HT-29 (cell line): ENCODE data around the gene ST6GALNAC3. TPM values are rescaled to one million over a fixed set of nuclear protein-coding genes. Genes with fewer than 3 reads are reported as not detected.
"Not testable (repeated sequence)": the region's sequence is repeated elsewhere in the genome, so short reads cannot be mapped to it uniquely, and the experiment has no call there.

Experiments
- DNase-seq: peaks from one replicate; pipeline ENCODE4 v3.0.0-alpha.2; 2015; ENCODE audit warnings: low spot score
- total RNA-seq: library from RNA; depleted of rRNA; stranded (reverse); fragments of >200 nt; shearing (Covaris generic); gene quantifications from 2 replicates; pipeline ENCODE4 v1.2.3, GENCODE V29; 2014

The ST6GALNAC3 gene
- total RNA-seq, 1 experiment from 2014 or later: not detected

DNA sequence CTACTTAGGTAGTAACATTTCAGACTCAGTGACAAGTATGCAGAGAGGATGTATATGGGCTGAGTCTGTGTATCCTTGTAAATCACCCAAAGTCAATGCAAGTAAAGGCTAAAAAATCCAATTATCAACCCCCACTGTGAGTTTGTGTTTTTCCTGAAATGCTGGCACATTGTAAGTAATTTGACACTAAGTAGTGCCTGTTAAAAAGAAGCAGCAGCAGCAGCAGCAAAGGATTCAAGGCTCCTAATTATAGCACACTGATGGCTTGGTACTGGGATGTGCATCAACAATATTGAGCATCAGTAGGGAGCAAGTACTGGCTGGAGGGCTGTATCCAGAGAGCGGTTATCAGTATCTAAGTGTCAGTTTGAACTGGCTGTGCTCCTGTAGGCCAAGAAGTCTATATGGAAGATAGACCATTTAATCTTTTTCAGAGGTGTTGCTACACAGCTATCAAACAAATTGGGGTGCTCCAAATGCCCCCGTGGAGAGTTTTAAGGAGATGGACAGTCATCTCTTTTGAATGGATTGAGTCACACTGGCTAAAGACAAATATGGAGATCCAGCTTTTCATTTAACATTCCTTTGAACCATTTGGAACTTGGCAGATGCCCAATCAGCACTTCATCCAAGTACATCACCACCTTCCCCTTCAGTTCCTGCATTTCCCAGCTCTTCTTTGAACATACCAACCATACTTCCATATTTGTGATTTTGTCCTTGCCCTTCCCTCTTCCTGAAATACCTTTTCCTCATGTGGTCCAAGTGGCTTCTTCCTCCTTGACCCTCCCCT is 551.5 kb downstream of the ST6GALNAC3 start:
- DNase-seq: no peak

DNA sequence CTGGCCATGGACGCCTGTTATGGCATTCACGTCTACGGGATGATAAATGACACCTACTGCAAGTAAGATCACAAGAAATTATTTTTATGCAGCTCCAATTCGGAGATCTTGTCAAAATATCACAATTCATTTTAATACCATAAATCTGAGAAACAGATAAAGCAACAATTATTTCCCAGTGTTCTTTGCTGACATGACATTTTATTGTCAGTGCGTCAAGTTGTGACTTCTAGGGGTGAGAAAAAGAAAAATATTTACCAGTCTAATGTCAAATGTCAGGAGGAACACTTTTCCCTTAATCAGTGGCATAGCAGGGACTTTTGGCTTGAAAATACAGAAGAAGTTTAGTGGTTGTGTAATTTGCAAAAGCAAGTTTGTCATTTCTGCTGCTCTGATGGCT is 553.0 kb downstream of the ST6GALNAC3 start:
- no peak for DNase-seq

DNA sequence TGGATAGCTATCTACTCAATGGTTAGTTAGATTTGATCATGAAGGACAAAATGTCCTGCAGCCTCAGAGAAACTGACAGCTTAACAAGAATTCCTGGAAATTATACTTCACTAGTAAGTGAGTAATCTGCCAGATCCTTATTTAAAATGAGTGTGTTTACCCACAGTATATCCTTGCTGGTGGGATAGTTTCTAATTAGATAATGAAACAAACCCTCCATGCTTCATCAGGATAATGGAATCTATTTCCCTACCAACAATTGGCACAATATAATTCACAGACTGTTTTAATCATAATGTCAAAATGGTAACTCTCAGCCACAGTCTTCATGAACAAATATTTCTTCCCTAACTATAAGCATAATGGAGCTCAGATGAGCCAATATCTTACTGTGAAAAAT is 553.4 kb downstream of the ST6GALNAC3 start:
- no peak for DNase-seq

DNA sequence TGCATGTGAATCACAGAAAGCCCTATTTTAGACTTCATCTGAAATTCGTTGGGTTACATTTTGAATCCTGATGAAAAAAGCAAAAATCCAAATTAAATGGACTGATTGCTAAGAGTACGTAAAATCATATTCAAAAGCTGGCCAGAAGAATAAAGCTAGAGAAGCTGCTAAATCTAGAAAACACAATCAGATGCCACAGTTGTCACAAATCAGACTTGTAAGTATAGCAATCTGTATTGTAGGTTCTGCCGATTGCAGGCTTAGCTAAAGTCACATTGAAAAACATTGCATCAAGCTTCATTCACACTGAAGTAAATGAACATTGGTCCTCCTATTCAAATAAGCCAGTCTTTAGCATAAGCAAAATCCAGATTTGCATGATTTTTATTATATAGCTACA is 557.6 kb downstream of the ST6GALNAC3 start:
- DNase-seq: no peak

DNA sequence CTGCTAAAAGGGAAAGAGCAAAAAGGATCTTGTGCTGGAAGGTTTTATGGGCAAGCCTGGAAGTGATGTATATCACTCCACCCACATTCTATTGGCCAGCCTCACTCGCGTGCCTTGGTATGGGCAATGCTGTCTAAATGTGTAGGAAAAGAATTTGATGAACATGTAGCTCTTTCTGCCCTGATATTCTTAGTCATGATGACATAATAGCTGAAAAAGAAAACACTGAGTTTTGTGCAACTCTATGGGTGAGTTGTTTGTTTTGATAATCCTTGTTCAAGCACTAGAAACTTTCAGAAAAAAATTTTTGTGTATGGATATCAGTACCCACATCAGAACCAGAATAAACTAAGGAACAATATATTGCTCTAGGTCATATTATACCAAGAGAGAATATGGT is 561.2 kb downstream of the ST6GALNAC3 start:
- no peak for DNase-seq

DNA sequence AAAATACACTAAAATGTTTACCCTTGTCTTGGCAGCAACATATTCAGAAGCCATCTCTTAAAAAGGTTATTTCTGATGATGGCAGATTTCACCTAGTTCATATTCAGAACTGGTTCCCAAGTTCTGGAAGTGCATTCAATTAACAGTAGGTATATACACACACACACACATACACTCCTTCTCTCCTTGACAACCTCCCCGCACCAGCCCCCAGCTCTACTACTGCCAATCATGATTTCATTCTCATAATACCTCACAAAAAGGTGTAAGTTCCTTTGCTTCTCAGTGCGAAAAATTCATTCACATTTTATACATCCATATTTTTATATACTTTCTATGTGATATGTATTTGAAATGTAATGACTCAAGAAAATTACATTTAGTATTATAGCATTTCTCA is 564.6 kb downstream of the ST6GALNAC3 start:
- no peak for DNase-seq

DNA sequence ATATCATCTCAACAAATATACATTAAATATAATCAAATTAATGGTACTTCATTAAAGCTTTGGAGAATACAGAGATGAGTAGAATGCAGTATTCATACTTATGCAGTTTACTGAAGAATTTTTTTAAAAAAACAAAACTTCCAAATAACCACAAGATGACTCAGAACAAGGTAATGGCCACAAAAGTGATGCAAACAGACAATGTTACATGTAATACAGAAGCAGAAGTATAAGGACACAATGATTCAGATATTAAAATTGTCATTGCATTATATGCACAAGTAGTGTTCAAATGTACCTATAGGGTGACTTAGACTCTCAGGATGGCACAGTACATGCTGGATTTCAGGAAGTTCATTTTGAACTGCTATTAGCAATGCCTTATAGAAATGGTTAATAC is 565.5 kb downstream of the ST6GALNAC3 start:
- DNase-seq: no peak

DNA sequence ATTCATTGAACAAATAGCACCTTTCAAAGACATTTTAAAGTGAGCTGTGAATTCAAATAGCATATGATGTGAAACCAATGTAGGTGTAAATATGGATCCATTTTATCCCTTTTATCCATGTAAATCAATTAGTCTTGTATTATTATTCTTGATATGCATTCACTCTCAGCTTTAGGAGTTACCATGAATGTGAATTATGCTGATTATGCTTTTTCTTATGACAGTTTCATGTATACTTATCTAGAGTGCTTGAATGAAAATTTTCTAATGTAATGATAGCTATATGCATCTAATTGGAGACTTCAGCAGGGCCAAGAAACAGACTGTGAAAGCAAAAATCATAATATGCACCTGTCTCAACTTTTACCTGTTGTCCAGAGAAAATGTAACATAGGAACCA is 566.2 kb downstream of the ST6GALNAC3 start:
- no peak for DNase-seq

DNA sequence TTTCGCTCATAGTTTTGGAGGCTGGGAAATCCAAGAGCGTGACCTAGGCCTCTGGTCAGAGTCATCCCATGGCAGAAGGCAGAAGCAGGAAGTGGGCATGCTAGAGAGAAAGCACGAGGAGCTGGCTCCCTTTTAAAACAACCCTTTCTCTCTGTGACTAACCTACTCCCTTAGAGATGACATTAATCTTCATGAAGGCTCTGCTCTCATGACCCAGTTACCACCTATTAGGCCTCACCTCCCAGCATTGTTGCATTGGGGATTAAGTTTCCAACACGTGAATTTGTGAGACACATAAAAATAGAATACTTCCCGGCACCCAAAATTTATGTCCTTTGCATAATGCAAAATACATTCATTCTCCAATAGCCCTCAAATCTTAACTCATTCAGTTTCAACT is 569.6 kb downstream of the ST6GALNAC3 start:
- DNase-seq: no peak

DNA sequence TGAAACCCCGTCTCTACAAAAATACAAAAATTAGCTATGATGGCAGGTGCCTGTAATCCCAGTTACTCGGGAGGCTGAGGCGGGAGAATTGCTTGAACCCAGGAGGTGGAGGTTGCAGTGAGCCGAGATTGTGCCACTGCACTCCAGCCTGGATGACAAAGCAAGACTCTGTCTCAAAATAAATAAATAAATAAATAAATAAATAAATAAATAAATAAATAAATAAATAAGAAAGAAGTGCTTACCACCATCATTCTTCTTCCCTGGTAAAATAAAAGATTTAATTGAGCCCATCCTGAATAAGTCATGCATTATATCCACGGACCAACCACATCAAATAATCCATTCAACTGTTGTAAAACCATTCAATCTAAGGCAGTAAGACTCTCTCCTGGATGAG is 578.3 kb downstream of the ST6GALNAC3 start:
- DNase-seq: not testable (repeated sequence)

DNA sequence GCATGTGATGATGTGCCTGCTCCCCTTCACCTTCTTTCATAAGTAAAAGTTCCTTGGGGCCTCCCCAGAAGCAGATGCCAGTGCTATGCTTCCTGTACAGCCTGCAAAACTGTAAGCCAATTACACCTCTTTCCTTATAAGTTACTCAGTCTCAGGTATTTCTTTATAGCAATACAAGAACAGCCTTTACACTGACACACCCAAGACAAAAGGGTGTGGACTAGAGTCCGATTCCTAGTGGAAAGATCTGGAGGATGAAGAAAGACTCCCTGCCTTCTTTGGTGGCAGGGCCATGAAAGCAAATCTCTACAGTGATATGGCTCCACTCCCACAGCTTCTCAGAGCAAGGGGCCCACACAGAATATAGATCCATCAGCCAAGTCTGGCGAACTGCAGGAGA is 583.1 kb downstream of the ST6GALNAC3 start:
- DNase-seq: no peak

DNA sequence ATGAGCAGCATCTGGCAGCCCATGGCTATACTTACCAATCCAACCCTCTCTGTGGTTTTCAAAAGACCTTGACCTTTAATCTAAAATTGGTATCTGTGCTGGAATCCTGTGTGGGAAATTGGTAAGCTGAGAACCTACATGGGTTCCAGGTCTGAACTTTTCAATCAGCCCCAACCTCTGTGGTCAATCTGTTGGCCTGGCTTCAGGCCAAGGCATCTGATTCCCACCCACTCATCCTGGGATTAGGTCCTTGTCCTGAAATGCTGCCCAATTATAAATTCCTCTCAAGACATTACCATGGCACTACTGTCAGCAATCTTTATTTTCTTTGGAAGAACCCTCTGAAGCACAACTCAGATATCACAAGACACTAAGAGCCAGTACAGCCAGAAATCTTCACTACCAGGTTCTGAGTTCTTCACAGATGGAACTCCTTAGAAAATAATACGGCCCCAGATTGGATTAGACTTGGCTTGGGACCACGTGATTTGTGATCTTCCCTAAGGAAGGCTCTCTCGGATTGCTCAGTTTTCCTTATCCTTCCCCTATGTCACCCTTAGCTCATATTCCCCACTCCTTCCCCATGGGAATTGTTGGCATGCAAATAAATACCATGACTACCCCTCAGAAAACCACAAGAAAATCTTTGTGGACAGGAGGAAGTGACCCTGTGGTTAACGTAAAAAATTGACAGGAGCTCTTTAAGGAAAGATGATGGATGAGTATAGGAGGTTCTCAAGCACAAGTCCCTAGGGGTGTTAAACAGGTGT is 584.8 kb downstream of the ST6GALNAC3 start:
- DNase-seq: no peak

DNA sequence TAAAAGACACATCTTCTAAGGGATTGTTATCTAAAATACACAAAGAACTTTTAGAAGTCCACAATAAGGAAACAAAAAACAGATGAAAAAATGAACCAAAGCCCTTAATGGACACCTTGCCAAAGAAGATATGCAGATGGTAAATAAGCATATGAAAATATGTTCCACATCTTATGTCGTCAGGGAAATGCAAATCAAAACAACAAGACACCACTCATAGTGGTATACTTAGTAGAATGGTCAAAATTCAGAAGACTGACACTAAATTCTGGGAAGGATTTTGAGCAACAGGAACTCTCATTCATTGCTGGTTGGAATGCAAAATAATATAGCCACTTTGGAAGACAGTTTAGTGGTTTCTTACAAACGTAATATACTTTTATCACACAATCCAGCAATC is 587.0 kb downstream of the ST6GALNAC3 start:
- no peak for DNase-seq

DNA sequence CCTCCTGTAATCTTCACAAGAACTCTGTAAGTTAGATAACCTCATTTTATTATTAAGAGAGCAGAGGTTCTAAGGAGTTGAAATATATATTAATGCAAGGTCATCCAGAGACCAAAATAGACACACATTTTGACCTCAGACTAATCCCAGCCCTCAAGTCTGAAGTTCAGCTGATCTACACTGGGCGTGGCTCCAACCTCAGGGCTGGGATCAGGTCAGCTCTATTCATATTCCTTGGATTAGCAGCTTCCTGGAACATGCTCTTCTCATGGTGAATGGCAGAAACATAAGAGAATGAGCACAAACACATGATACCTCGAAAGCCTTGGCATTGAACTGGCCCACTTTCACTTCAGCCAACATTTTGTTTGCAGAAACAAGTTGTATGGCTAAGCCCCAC is 592.0 kb downstream of the ST6GALNAC3 start:
- no peak for DNase-seq

DNA sequence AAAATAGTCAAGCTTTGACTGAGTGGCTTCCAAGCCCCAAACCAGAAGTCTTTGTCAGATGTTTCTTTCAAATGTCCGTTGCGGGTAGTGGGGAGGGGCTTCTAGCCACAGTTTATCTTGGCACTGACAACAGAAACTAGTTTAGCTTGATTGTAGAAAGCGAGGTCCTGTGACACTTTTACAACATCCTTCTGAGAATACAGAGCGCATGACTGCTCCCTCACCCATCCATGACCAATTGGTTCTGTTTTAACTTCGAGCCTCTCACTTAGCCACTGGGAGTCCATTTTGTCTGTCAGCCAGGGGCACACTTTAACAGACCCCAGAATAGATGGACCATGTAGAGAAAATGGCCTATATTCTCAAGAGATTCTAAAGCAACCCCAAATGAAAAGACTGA is 593.5 kb downstream of the ST6GALNAC3 start:
- DNase-seq: no peak

DNA sequence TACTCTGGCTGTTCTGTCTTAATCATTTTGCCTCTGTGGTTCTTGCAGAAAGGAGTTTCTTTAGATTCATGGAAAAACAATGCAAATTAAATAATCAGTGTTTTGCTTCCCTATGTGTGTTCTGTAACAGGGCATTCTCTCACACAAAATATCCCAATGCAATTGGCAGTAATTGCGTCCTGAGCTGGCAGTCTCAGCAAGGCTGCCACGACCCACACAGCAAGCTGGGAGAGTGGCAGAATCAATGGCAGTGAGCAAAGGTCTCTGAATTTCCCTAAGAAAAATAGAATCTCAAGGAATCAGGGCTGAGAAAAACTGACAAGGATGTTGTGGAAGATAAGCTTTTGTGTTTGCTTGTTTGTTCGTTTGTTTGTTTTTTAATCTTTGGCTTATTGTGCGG is 594.6 kb downstream of the ST6GALNAC3 start:
- DNase-seq: no peak

DNA sequence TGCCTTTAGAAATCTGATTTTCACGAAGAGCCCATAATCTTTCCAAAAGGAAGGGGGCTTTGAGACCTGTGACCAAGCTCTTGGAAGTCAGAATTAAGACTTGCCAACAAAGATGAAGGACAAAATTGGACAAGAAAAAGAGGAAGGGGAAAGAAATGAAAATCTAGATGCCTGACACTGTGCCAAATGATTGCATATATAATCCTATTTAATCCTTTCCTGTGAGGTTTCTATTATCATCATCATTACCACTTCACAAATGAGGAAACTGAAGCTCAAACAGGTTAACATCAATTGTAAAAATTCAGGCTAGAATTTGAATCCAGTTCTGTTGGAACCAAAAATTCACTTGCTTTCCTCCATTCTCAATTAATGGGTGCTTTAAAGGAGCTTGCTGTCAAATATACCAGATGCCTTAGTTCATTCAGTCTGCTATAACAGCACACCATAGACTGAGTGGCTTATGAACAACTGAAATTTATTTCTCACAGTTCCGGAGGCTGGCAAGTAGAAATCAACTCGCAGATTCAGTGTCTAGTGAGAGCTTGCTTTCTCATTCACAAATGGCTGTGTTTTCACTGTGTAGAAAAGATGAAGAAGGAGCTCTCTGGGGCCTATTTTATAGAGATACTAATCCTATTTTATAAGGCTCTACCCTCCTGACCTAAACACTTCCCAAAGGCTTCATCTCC is 595.2 kb downstream of the ST6GALNAC3 start:
- DNase-seq: no peak

DNA sequence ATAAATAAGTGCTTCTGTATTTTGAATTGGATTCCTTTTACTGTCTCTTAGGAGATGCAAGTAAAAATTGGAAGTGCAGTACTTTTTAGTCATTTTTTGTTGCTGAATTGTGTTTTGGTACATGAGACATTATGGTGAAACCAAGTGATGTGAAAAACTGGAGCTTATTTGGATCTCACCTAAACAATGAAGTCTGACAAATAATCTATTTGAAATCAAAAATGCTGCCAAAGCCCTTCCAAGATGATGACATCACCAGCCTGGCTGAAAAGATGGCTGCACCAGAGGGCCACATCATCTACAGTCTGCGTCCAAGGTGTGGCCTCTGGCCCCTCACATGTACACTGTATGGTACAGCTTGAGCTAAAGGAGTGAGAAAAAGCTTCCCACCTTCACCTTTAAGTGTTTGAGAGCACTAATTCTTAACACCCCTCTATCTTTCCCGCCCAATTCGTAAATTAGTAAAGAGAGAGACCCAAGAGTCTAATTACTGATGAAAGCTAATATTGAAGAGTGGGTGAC is 600.2 kb downstream of the ST6GALNAC3 start:
- no peak for DNase-seq

DNA sequence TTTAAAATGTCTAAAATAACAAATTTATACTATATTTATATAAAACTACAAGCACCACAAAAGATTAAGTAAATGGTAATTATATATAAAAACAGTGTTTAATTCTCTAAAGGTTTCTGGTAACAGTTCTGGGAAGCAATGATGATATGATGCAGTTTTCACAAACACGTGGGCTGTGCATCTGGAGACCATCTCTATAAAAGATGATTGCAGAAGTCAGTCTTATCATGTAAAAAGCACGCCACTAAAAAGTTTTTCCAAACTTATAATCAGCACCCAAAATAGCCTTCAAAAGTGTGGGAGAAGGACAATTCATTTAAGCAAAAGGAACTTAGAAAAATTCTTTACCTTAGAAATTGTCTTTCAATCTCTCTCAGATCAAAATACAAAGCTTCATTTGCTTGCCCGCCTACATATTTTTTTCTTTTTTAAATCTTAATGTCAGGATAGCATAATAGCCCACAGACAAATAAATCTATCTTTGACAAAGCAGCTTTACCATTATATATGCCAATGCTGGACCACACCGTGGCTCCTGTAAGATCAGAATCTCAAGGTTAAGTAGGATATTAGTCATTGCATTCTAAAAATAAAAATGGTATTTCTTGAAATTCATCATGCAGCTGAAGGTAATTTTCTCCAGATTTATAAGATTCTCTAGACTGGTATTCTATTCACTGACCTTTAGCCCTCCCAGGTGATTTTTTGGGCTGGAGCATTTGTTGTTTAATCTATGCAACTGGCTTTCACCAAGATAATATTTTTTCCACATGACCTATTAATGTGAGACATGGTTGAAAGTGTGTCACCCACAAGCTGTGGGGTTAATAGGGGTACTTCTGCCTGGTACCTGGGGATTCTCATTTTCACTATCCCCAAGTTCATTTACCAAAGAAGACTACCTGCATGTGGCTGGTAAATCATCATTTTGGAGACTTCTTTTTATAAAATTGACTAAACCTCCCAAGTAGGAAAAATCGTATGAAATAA is 603.2 kb downstream of the ST6GALNAC3 start:
- DNase-seq: no peak

DNA sequence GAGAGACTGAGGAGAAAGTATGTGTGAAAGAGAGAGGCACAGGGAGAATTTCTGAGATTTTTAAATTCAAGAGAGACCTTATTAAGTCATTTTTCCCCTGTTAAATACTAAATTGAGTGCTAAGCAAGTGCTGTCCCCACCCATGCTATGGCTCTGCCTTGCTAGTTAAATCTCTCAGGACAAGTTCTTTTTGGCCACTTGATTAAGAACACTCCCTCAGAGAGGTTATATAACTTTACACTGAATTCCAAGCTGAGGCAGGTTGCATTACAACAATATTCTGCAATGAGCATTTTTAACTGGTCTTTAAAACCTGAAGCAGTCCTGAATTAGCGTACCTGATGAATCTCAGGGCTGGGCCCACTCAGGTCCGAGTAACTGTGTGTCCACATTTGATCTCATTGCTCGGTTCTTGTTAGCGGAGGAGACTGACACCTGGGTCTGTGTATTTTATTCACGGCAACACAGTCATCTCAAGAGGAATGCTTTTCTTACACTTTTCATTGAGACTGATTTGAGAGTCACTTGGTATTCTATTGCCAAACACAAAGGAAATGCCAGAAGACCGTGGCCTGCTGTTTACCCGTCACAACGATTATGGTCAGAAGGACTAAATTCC is 605.1 kb downstream of the ST6GALNAC3 start:
- DNase-seq: no peak

DNA sequence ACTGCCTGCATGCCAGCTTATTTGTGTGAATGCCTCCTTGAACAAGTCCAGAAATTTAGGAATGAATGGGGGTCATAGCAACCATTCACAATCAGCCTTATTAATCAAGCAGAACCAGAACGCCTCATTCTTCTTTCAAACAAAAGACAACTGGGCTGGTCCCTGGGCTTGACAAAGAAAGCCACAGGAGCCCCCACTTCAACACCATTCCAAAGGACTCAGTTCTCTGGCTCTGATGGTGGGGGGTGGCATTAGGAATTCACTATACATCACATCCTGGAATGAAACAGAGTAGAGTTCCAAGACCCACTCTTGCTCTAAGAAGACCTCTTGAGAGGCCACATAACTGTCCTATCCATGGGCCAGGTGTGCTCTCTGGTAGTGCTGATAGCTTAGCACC is 606.1 kb downstream of the ST6GALNAC3 start:
- no peak for DNase-seq
